Bronchial epithelial cell (primary cell): Measurements from ENCODE around the gene ASXL1. TPM values are rescaled to one million over a fixed set of nuclear protein-coding genes. Genes with fewer than 3 reads are reported as not detected.

ENCODE experiments used
- DNase-seq: peaks from one replicate; pipeline ENCODE4 v3.0.0-alpha.2; 2010; ENCODE audit warnings: low read depth
- FAIRE-seq: peaks from 2 replicates; lab custom pipeline; 2011; peaks lifted over from hg19 to GRCh38; lab: Jason Lieb, UNC
- H3K27me3 ChIP-seq: 2 replicates; pipeline ENCODE4 v1.5.1; 2011; ENCODE audit warnings: low read length; ENCODE audit not compliant: control insufficient read depth, insufficient read depth
- H3K36me3 ChIP-seq: 2 replicates; pipeline ENCODE4 v1.5.1; 2011; ENCODE audit warnings: low read length; ENCODE audit not compliant: control insufficient read depth, insufficient read depth
- H3K4me3 ChIP-seq: 2 replicates; pipeline ENCODE4 v1.5.1; 2011; ENCODE audit warnings: mild to moderate bottlenecking, low read depth, low read length, control low read depth
- total RNA-seq: library from RNA; depleted of rRNA; stranded (reverse); fragments of >200 nt; gene quantifications from 2 replicates; pipeline ENCODE4 v1.2.1, GENCODE V29; 2014
- TF ChIP-seq, protein P1 (sequence below): IDR thresholded peaks from 2 replicates; pipeline ENCODE4 v1.5.1; 2011; ENCODE audit warnings: mild to moderate bottlenecking, moderate library complexity, low read length, control low read depth, inconsistent platforms; ENCODE audit not compliant: insufficient read depth, severe bottlenecking

ASXL1 gene
- total RNA-seq, 1 donor from 2014 or later: 17.6 TPM

- FAIRE-seq (no peak), DNase-seq (no peak)
- no peaks in the 10 kb centered on the region for H3K27me3 ChIP-seq
- H3K36me3 ChIP-seq: no peaks in the 10 kb centered on the region
- TF ChIP-seq, protein P1, sequence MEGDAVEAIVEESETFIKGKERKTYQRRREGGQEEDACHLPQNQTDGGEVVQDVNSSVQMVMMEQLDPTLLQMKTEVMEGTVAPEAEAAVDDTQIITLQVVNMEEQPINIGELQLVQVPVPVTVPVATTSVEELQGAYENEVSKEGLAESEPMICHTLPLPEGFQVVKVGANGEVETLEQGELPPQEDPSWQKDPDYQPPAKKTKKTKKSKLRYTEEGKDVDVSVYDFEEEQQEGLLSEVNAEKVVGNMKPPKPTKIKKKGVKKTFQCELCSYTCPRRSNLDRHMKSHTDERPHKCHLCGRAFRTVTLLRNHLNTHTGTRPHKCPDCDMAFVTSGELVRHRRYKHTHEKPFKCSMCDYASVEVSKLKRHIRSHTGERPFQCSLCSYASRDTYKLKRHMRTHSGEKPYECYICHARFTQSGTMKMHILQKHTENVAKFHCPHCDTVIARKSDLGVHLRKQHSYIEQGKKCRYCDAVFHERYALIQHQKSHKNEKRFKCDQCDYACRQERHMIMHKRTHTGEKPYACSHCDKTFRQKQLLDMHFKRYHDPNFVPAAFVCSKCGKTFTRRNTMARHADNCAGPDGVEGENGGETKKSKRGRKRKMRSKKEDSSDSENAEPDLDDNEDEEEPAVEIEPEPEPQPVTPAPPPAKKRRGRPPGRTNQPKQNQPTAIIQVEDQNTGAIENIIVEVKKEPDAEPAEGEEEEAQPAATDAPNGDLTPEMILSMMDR: no peak
- H3K4me3 ChIP-seq: no peak overlapping the region
These were observed 54.0 kb downstream of the ASXL1 start for GRCh38 chr20:32411955-32412706.

DNA sequence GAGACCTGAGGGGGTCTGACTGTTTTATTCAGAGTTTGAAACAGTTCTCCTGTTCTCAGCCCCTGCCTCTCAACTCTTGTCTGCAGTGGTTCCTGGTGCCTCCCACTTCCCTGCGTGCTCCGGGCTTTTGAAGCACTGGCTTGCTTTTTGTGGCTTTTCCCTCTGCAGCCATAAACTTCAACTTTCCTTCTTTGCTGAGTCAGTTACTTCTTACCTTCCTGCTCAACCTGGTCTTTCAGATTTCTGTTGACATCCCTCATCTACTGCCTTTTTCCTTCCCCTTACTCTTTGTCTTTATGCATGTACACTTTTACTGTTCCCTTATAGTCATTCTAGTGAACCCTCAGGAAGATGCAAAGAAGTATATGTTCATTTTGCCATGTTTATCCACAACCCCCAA, 57.4 kb downstream of the ASXL1 start:
- Histone ChIP-seq H3K4me3 (no peak overlapping the region), H3K36me3 (no peaks in the 10 kb centered on the region), H3K27me3 (no peaks in the 10 kb centered on the region)
- DNase-seq: no peak
- FAIRE-seq: no peak
- TF ChIP-seq, protein P1: no peak

DNA sequence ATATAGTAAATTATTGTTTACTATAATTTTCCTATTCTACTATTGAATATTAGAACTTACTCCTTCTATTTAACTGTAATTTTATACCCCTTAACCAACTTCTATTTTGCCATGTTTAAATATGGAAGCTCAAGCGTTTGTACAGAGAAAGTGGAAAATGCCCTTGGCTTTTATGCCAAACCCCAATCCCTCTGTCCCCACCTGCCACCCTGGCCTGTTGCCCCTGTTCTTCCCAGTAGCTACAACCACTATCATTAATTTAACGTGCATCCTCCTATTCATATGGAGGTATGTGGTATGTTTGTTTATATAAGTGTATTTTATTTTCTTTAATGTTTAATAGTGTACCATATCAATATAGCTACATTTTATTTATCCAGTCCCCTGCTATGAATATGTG, 58.1 kb downstream of the ASXL1 start:
- no peaks in the 10 kb centered on the region for H3K36me3 ChIP-seq
- DNase-seq (no peak), FAIRE-seq (no peak)
- no peak overlapping the region for H3K4me3 ChIP-seq
- no peaks in the 10 kb centered on the region for H3K27me3 ChIP-seq
- TF ChIP-seq, protein P1: no peak

- H3K27me3 ChIP-seq: no peaks in the 10 kb centered on the region
- no peak overlapping the region for H3K4me3 ChIP-seq
- no peak for DNase-seq
- FAIRE-seq: no peak
- TF ChIP-seq, protein P1: no peak
- no peaks in the 10 kb centered on the region for H3K36me3 ChIP-seq
These were observed 60.2 kb downstream of the ASXL1 start for GRCh38 chr20:32418376-32418775.

GRCh38 chr20:32421290-32421689, 63.2 kb downstream of the ASXL1 start:
- no peak for DNase-seq
- no peak for FAIRE-seq
- TF ChIP-seq, protein P1: no peak
- Histone ChIP-seq H3K4me3 (no peak overlapping the region), H3K27me3 (no peaks in the 10 kb centered on the region), H3K36me3 (no peaks in the 10 kb centered on the region)

DNA sequence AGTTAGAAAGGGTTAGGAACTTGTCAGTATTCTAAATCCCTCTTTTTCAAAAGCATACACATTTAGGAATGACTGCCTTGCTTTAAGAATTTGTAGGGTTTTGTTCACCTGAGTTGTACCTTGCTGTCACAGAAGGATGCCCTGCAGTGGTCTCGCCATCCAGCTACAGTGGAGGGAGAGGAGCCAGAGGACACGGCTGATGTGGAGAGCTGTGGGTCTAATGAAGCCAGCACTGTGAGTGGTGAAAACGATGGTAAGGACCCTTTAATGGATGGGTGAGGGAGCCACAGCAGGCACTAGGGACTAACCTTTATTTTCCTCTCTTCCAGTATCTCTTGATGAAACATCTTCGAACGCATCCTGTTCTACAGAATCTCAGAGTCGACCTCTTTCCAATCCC, 69.9 kb downstream of the ASXL1 start:
- TF ChIP-seq, protein P1: no peak
- no peak for FAIRE-seq
- no peak for DNase-seq
- Histone ChIP-seq H3K4me3 (no peak overlapping the region), H3K36me3 (peaks cover 23% of the 10 kb centered on the region), H3K27me3 (no peaks in the 10 kb centered on the region)
